HepG2 (cell line): Measurements from ENCODE around the gene SHISA4. TPM values are rescaled to one million over a fixed set of nuclear protein-coding genes. Genes with fewer than 3 reads are reported as not detected.
A peak's percentile ranks its signal among the peaks of the same experiment; 100 is the strongest.

ENCODE experiments used
- ATAC-seq: fragments of 200-7000 bp; cut with Tn5 transposase; 3 replicates; pipeline ENCODE4 v1.9.1; 2020; ENCODE audit warnings: mild to moderate bottlenecking, moderate library complexity
- BruUV-seq: library from RNA; stranded (reverse); fragments of 400-500 nt; replicated peaks from 2 replicates; lab custom pipeline; 2021; lab: Mats Ljungman, UMichigan
- CTCF ChIA-PET: fragments of 300-600 bp; formaldehyde crosslinking; extraction: SDS; loops from one replicate; lab custom pipeline; 2021; ENCODE audit warnings: low total read pairs, inconsistent platforms, low intra/inter-chr PET ratio; lab: Yijun Ruan, JAX
- POLR2A ChIA-PET: fragments of 350-600 bp; sonication (Branson Sonifier 250); formaldehyde crosslinking; loops from one replicate; lab custom pipeline; 2020; ENCODE audit warnings: antibody characterized with exemption, inconsistent platforms; lab: Yijun Ruan, JAX
- DNase-seq: peaks from one replicate; pipeline ENCODE4 v3.0.0-alpha.2; 2015; ENCODE audit warnings: low spot score
- FAIRE-seq: peaks from 3 replicates; lab custom pipeline; 2011; peaks lifted over from hg19 to GRCh38; lab: Jason Lieb, UNC
- H2AFZ ChIP-seq: one replicate; pipeline ENCODE4 v1.6.1; 2011; ENCODE audit warnings: low read length, inconsistent platforms
- H3K27ac ChIP-seq: fragments of 300-600 bp; 3 replicates; pipeline ENCODE4 v1.8.0; 2011; ENCODE audit warnings: mixed run types, mild to moderate bottlenecking, mixed read lengths, low read length, inconsistent platforms; ENCODE audit not compliant: insufficient read depth; ENCODE audit errors: extremely low read length
- H3K27me3 ChIP-seq, 2 experiments: fragments of 200-600 bp in 1 of 2; 2 replicates in 1 of 2; 3 replicates in 1 of 2; pipeline versions ENCODE4 v1.6.0 to v1.8.0; 2011; ENCODE audit warnings: low read length in 2 of 2, mild to moderate bottlenecking in 2 of 2, moderate library complexity in 2 of 2, inconsistent platforms in 1 of 2; ENCODE audit not compliant: insufficient read depth in 2 of 2, control insufficient read depth in 1 of 2
- H3K36me3 ChIP-seq, 2 experiments: fragments of 200-600 bp in 1 of 2; replicated peaks in 1 of 2; 2 replicates in 1 of 2; 3 replicates in 1 of 2; pipeline versions ENCODE4 v1.5.1 to v1.8.0; 2011; ENCODE audit warnings: low read length in 2 of 2, inconsistent platforms in 1 of 2; ENCODE audit not compliant: insufficient read depth in 2 of 2, control insufficient read depth in 1 of 2
- H3K4me1 ChIP-seq: 2 replicates; pipeline ENCODE4 v1.5.1; 2012; ENCODE audit warnings: low read length, inconsistent platforms; ENCODE audit not compliant: insufficient read depth
- H3K4me2 ChIP-seq: 2 replicates; pipeline ENCODE4 v1.6.0; 2011; ENCODE audit warnings: low read depth, low read length, inconsistent platforms
- H3K4me3 ChIP-seq, 3 experiments: fragments of 200-600 bp in 1 of 3; sonication (generic), shearing (Covaris generic) in 1 of 3; replicated peaks in 1 of 3; 2 replicates each; pipeline ENCODE4 v1.5.1; 2011 to 2016; ENCODE audit warnings: low read length in 3 of 3, inconsistent platforms in 2 of 3, low read depth in 2 of 3, mild to moderate bottlenecking in 2 of 3, control low read depth in 1 of 3, mixed read lengths in 1 of 3; ENCODE audit not compliant: insufficient read depth in 1 of 3
- H3K79me2 ChIP-seq: one replicate; pipeline ENCODE4 v1.6.1; 2011; ENCODE audit warnings: low read length, inconsistent platforms; ENCODE audit not compliant: insufficient read depth
- H3K9ac ChIP-seq: 2 replicates; pipeline ENCODE4 v1.6.0; 2011; ENCODE audit warnings: mild to moderate bottlenecking, low read depth, low read length, inconsistent platforms; ENCODE audit not compliant: insufficient read depth
- H3K9me3 ChIP-seq: 2 replicates; pipeline ENCODE4 v1.5.1; 2012; ENCODE audit warnings: mild to moderate bottlenecking, low read length
- H4K20me1 ChIP-seq: 2 replicates; pipeline ENCODE4 v1.6.0; 2011; ENCODE audit warnings: inconsistent platforms, mild to moderate bottlenecking, low read length, moderate library complexity; ENCODE audit not compliant: insufficient read depth
- BCL3 ChIP-seq: sonication (generic); formaldehyde crosslinking; IDR thresholded peaks from 2 replicates; pipeline ENCODE4 v1.5.1; 2020; ENCODE audit warnings: mild to moderate bottlenecking, missing genetic modification reagents, moderate library complexity
- CHD2 ChIP-seq: IDR thresholded peaks from 2 replicates; pipeline ENCODE4 v1.6.1; 2011; ENCODE audit warnings: low read depth, low read length, improper control_type of control experiment
- ESRRA ChIP-seq: sonication (generic); formaldehyde crosslinking; IDR thresholded peaks from 2 replicates; pipeline ENCODE4 v1.5.1; 2020; ENCODE audit warnings: mild to moderate bottlenecking, low read depth, missing genetic modification reagents
- HMG20A ChIP-seq: IDR thresholded peaks from 2 replicates; pipeline ENCODE4 v1.6.1; 2016; ENCODE audit warnings: borderline replicate concordance
- HMGXB4 ChIP-seq, 2 experiments: sonication (generic) in 1 of 2; formaldehyde crosslinking in 1 of 2; IDR thresholded peaks; 2 replicates each; pipeline versions ENCODE4 v1.4.0 to v1.6.1; 2018 to 2020; ENCODE audit warnings: missing genetic modification reagents in 2 of 2, borderline replicate concordance in 1 of 2, low read depth in 1 of 2, mild to moderate bottlenecking in 1 of 2, missing biosample characterization in 1 of 2
- KLF11 ChIP-seq: IDR thresholded peaks from 2 replicates; pipeline ENCODE4 v1.6.1; 2016; ENCODE audit warnings: missing compliant biosample characterization
- MED1 ChIP-seq: sonication (generic); formaldehyde crosslinking; IDR thresholded peaks from 2 replicates; pipeline ENCODE4 v1.4.0; 2020; ENCODE audit warnings: missing genetic modification reagents
- RARG ChIP-seq: sonication (generic); formaldehyde crosslinking; IDR thresholded peaks from 2 replicates; pipeline ENCODE4 v1.4.0; 2020; ENCODE audit warnings: low read depth, mild to moderate bottlenecking, missing genetic modification reagents
- RORA ChIP-seq: sonication (generic); formaldehyde crosslinking; IDR thresholded peaks from 2 replicates; pipeline ENCODE4 v1.5.0; 2020; ENCODE audit warnings: mild to moderate bottlenecking, missing genetic modification reagents, moderate library complexity
- SOX5 ChIP-seq: IDR thresholded peaks from 2 replicates; pipeline ENCODE4 v1.6.1; 2016; ENCODE audit warnings: borderline replicate concordance
- ZFP36 ChIP-seq: fragments of 150-350 bp; IDR thresholded peaks from 2 replicates; pipeline ENCODE4 v1.6.1; 2018; ENCODE audit warnings: borderline replicate concordance, low read length, low read depth; ENCODE audit not compliant: partially characterized antibody
- ZKSCAN5 ChIP-seq: sonication (generic); formaldehyde crosslinking; IDR thresholded peaks from 2 replicates; pipeline ENCODE4 v1.5.1; 2020; ENCODE audit warnings: mild to moderate bottlenecking, missing genetic modification reagents
- ZMYM4 ChIP-seq: sonication (generic); formaldehyde crosslinking; IDR thresholded peaks from 2 replicates; pipeline ENCODE4 v1.8.1; 2023; ENCODE audit warnings: mild to moderate bottlenecking, missing genetic modification reagents
- ZNF768 ChIP-seq: sonication (generic); formaldehyde crosslinking; IDR thresholded peaks from 2 replicates; pipeline ENCODE4 v1.4.0; 2020; ENCODE audit warnings: missing genetic modification reagents
- ZNF883 ChIP-seq: sonication (generic); formaldehyde crosslinking; IDR thresholded peaks from 2 replicates; pipeline ENCODE4 v1.5.1; 2020; ENCODE audit warnings: mild to moderate bottlenecking, missing genetic modification reagents; ENCODE audit errors: not compliant biosample characterization
- WGBS: methylation state at CpG from one replicate; pipeline ENCODE4 v1.1.6; 2017; ENCODE audit warnings: low lambda C conversion rate; 5-methylcytosine and 5-hydroxymethylcytosine counted together
- in situ Hi-C: cut with HindIII; loops from 2 replicates; pipeline ENCODE4 v1.10.0; 2017; ENCODE audit warnings: low pct_unique_long_range_greater_than_20kb; ENCODE audit not compliant: extremely low pct_ligation_motif_present
- intact Hi-C: fragments of 100-400 bp; cut with micrococcal nuclease; formaldehyde crosslinking; loops from one replicate; pipeline ENCODE4 v1.10.0; 2022; ENCODE audit not compliant: unreplicated experiment
- polyA plus RNA-seq, 8 experiments: library from polyadenylated mRNA; depleted of rRNA in 3 of 8; stranded (reverse) in 7 of 8; unstranded in 1 of 8; fragments of >200 nt; fragmentation: Illumina TruSeq in 4 of 8; extraction: Trizol in 4 of 8; gene quantifications; 2 replicates each; pipeline versions ENCODE4 v1.2.1 to v1.2.3, GENCODE V29; 2011 to 2016; ENCODE audit warnings: low read depth in 4 of 8, missing spikeins in 1 of 8, mixed read lengths in 1 of 8; ENCODE audit not compliant: insufficient read depth in 1 of 8
- total RNA-seq, 5 experiments: library from RNA; depleted of rRNA; stranded (reverse); fragments of >200 nt; fragmentation: Illumina TruSeq; extraction: Trizol; gene quantifications; 2 replicates each; pipeline ENCODE4 v1.2.3, GENCODE V29; 2016; ENCODE audit warnings: low read depth in 1 of 5
- TF ChIP-seq, protein P1 (sequence below): sonication (generic); formaldehyde crosslinking; IDR thresholded peaks from 2 replicates; pipeline ENCODE4 v1.5.0; 2020; ENCODE audit warnings: missing genetic modification reagents, mild to moderate bottlenecking, borderline replicate concordance
- TF ChIP-seq, protein P2 (sequence below): sonication (generic); formaldehyde crosslinking; IDR thresholded peaks from 2 replicates; pipeline ENCODE4 v1.5.0; 2020; ENCODE audit warnings: mild to moderate bottlenecking, missing genetic modification reagents, moderate library complexity

SHISA4 gene
- total and polyA plus RNA-seq, 2 of the 13 experiments (the other 11 are each of a cell fraction or from before 2014, with no cell fraction given) = 0.51 to 1.0 TPM

GRCh38 chr1:201914456-201915235 is 25.9 kb downstream of the SHISA4 start (continued):
- TF ChIP-seq SOX5 (CRISPR knock-in tag) (no peak), KLF11 (CRISPR knock-in tag) (no peak), HMGXB4 (CRISPR knock-in tag; IDR thresholded peaks at IDR 0.05; ENCODE audit: borderline replicate concordance in 1 of 2, low read depth in 1 of 2) (no peak)

GRCh38 chr1:201916649-201917249 is 28.1 kb downstream of the SHISA4 start:
- Histone ChIP-seq H3K9me3 (no peaks in the 10 kb centered on the region), H2AFZ (no peak overlapping the region), H3K9ac (no peak overlapping the region), H3K79me2 (no peaks in the 10 kb centered on the region), H3K4me2 (peak overlapping the region; percentile 58), H3K4me3 (peak overlapping the region in 1 of 3 experiments; percentile 47; a peak in 2 of 6 replicates), H4K20me1 (no peaks in the 10 kb centered on the region), H3K27ac (no peak overlapping the region), H3K27me3 (peaks cover 3 to 29% of the 10 kb centered on the region in 2 experiments; a peak in 4 of 5 replicates), H3K4me1 (peaks cover 14% of the 10 kb centered on the region), H3K36me3 (no peaks in the 10 kb centered on the region)
- DNase-seq (peak; percentile 36), FAIRE-seq (no peak), ATAC-seq (peak; percentile 67)
- WGBS = 2% methylated on average over 9 of the region's 11 CpGs
- no TSS peak for BruUV-seq
- in situ Hi-C loops (no loop called here), intact Hi-C loops (no loop called here)
- ChIA-PET POLR2A (no interaction called here), CTCF (no interaction called here)
- TF ChIP-seq RORA (no peak), ZFP36 (no peak), ZMYM4 (no peak), ZNF883 (CRISPR knock-in tag) (no peak), ESRRA (CRISPR knock-in tag) (no peak), ZKSCAN5 (CRISPR knock-in tag) (no peak), ZNF768 (CRISPR knock-in tag) (peak; percentile 87; the same call in 1 of the 2 replicates), MED1 (CRISPR knock-in tag) (no peak), HMG20A (CRISPR knock-in tag) (no peak), CHD2 (no peak), RARG (CRISPR knock-in tag) (no peak), BCL3 (CRISPR knock-in tag) (no peak)
- TF ChIP-seq, protein P1, sequence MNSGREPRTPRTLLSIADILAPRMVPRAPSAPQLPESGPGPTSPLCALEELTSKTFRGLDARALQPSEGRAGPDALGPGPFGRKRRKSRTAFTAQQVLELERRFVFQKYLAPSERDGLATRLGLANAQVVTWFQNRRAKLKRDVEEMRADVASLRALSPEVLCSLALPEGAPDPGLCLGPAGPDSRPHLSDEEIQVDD (CRISPR knock-in tag) = no peak
- TF ChIP-seq, protein P2, sequence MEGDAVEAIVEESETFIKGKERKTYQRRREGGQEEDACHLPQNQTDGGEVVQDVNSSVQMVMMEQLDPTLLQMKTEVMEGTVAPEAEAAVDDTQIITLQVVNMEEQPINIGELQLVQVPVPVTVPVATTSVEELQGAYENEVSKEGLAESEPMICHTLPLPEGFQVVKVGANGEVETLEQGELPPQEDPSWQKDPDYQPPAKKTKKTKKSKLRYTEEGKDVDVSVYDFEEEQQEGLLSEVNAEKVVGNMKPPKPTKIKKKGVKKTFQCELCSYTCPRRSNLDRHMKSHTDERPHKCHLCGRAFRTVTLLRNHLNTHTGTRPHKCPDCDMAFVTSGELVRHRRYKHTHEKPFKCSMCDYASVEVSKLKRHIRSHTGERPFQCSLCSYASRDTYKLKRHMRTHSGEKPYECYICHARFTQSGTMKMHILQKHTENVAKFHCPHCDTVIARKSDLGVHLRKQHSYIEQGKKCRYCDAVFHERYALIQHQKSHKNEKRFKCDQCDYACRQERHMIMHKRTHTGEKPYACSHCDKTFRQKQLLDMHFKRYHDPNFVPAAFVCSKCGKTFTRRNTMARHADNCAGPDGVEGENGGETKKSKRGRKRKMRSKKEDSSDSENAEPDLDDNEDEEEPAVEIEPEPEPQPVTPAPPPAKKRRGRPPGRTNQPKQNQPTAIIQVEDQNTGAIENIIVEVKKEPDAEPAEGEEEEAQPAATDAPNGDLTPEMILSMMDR (CRISPR knock-in tag) = 0 out of 2 replicates have a peak, but pooled peaks have one; percentile 5
